PFSK-1 (cell line): ENCODE data around the gene KMT2A.

Experiments used
- FOXP2 ChIP-seq: optimal IDR thresholded peaks from 2 replicates; pipeline ENCODE3; 2011; ENCODE audit warnings: borderline replicate concordance, control low read depth, inconsistent platforms; ENCODE audit not compliant: insufficient read depth; ENCODE audit errors: extremely low read length, extremely low read depth
- POLR2AphosphoS5 ChIP-seq: IDR thresholded peaks from 2 replicates; pipeline ENCODE4 v1.6.1; 2012; ENCODE audit warnings: low read depth, mild to moderate bottlenecking, control low read depth, low read length, moderate library complexity
- SIN3A ChIP-seq: IDR thresholded peaks from 2 replicates; pipeline ENCODE4 v1.6.1; 2012; ENCODE audit warnings: mild to moderate bottlenecking, low read length, moderate library complexity, borderline replicate concordance; ENCODE audit not compliant: insufficient read depth
- TAF1 ChIP-seq: IDR thresholded peaks from 2 replicates; pipeline ENCODE4 v1.6.1; 2012; ENCODE audit warnings: low read length, control low read depth, borderline replicate concordance; ENCODE audit not compliant: insufficient read depth
- TF ChIP-seq, protein P1 (sequence below), 2 experiments: IDR thresholded peaks; 2 replicates each; pipeline versions ENCODE4 v1.6.1 to v1.8.0; 2011 to 2012; ENCODE audit warnings: low read depth in 2 of 2, low read length in 2 of 2, control low read depth in 1 of 2, inconsistent platforms in 1 of 2, mild to moderate bottlenecking in 1 of 2, moderate library complexity in 1 of 2; ENCODE audit not compliant: insufficient read depth in 1 of 2

The KMT2A gene

GRCh38 chr11:118447423-118447822 lies 11.1 kb downstream of the KMT2A start:
- TF ChIP-seq, protein P1, sequence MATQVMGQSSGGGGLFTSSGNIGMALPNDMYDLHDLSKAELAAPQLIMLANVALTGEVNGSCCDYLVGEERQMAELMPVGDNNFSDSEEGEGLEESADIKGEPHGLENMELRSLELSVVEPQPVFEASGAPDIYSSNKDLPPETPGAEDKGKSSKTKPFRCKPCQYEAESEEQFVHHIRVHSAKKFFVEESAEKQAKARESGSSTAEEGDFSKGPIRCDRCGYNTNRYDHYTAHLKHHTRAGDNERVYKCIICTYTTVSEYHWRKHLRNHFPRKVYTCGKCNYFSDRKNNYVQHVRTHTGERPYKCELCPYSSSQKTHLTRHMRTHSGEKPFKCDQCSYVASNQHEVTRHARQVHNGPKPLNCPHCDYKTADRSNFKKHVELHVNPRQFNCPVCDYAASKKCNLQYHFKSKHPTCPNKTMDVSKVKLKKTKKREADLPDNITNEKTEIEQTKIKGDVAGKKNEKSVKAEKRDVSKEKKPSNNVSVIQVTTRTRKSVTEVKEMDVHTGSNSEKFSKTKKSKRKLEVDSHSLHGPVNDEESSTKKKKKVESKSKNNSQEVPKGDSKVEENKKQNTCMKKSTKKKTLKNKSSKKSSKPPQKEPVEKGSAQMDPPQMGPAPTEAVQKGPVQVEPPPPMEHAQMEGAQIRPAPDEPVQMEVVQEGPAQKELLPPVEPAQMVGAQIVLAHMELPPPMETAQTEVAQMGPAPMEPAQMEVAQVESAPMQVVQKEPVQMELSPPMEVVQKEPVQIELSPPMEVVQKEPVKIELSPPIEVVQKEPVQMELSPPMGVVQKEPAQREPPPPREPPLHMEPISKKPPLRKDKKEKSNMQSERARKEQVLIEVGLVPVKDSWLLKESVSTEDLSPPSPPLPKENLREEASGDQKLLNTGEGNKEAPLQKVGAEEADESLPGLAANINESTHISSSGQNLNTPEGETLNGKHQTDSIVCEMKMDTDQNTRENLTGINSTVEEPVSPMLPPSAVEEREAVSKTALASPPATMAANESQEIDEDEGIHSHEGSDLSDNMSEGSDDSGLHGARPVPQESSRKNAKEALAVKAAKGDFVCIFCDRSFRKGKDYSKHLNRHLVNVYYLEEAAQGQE (IDR thresholded peaks at IDR 0.05; ENCODE audit: insufficient read depth in 1 of 2, low read depth in 2 of 2, low read length in 2 of 2), result no peak
- TF ChIP-seq POLR2AphosphoS5, result no peak

- TF ChIP-seq POLR2AphosphoS5, result no peak
- TF ChIP-seq FOXP2, result no peak
- TF ChIP-seq, protein P1 (IDR thresholded peaks at IDR 0.05; ENCODE audit: insufficient read depth in 1 of 2, low read depth in 2 of 2, low read length in 2 of 2), result no peak
Measured at GRCh38 chr11:118448294-118448693, 12.0 kb downstream of the KMT2A start.

- TF ChIP-seq SIN3A (no peak), POLR2AphosphoS5 (no peak), TAF1 (no peak), FOXP2 (no peak)
- TF ChIP-seq, protein P1 (IDR thresholded peaks at IDR 0.05; ENCODE audit: insufficient read depth in 1 of 2, low read depth in 2 of 2, low read length in 2 of 2), result no peak
Measured at GRCh38 chr11:118449316-118449918, 13.1 kb downstream of the KMT2A start.

DNA sequence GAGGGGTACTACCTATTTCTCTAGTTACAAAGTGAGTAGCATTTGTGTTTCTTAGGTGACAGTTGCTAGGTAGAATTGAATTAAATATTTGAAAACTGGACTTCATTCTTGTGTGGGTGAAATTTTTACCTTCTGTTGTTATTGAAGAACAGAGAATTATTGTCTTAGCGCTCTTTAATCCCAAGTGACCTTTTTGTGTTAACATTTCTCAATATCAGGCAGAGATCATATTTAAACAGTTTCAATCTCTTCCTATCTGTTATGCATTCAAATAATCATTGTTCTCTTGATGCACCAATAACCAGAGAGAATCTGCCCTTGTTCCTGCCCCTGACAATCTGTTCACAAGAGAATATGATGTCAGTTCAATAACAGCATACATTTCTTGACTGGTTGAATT lies 14.2 kb downstream of the KMT2A start:
- TF ChIP-seq FOXP2 (no peak), TAF1 (no peak), POLR2AphosphoS5 (no peak), SIN3A (no peak)
- TF ChIP-seq, protein P1 (IDR thresholded peaks at IDR 0.05; ENCODE audit: insufficient read depth in 1 of 2, low read depth in 2 of 2, low read length in 2 of 2), result no peak

DNA sequence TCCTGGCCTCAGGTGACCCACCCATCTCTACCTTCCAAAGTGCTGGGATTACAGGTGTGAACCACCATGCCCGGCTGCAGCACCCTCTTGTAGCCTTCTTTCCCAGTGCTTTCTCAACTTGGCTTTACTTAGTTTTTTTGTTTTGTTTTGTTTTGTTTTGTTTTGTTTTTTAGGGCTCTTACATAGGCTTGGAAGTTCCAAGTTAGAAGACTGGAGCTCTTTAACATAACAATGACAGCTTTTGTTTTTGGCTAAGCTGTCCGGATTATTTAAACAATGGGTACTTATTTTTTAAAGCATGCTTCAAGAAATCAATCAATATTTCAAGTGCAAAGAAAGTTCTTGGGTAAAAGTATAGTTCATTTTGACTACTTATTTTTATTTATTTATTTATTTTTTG lies 25.9 kb downstream of the KMT2A start:
- no peak for TF ChIP-seq SIN3A
- TF ChIP-seq, protein P1 (IDR thresholded peaks at IDR 0.05; ENCODE audit: insufficient read depth in 1 of 2, low read depth in 2 of 2, low read length in 2 of 2), result no peak
- no peak for TF ChIP-seq TAF1
- TF ChIP-seq POLR2AphosphoS5, result no peak
- no peak for TF ChIP-seq FOXP2
